ENCODE data around the gene URI1. TPM values are rescaled to one million over a fixed set of nuclear protein-coding genes. Genes with fewer than 3 reads are reported as not detected.

Gene URI1
- total RNA-seq, 2 donors from 2014 or later = 37.9 to 41.4 TPM

- H3K4me3 ChIP-seq = no peak overlapping the region
- no peaks in the 10 kb centered on the region for H3K9me3 ChIP-seq
- no peaks in the 10 kb centered on the region for H3K36me3 ChIP-seq
- H3K9ac ChIP-seq (ENCODE audit: low read depth in 2 of 2, low read length in 2 of 2) = no peak overlapping the region
- intact Hi-C loops (cut with DNase I) = no loop called here
- TF ChIP-seq, protein P1, sequence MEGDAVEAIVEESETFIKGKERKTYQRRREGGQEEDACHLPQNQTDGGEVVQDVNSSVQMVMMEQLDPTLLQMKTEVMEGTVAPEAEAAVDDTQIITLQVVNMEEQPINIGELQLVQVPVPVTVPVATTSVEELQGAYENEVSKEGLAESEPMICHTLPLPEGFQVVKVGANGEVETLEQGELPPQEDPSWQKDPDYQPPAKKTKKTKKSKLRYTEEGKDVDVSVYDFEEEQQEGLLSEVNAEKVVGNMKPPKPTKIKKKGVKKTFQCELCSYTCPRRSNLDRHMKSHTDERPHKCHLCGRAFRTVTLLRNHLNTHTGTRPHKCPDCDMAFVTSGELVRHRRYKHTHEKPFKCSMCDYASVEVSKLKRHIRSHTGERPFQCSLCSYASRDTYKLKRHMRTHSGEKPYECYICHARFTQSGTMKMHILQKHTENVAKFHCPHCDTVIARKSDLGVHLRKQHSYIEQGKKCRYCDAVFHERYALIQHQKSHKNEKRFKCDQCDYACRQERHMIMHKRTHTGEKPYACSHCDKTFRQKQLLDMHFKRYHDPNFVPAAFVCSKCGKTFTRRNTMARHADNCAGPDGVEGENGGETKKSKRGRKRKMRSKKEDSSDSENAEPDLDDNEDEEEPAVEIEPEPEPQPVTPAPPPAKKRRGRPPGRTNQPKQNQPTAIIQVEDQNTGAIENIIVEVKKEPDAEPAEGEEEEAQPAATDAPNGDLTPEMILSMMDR (IDR thresholded peaks at IDR 0.05) = no peak
- no peak for DNase-seq
- no peaks in the 10 kb centered on the region for H3K4me1 ChIP-seq
- no peaks in the 10 kb centered on the region for H3K27me3 ChIP-seq
- H3K27ac ChIP-seq = no peak overlapping the region
These were observed 66.1 kb downstream of the URI1 start for GRCh38 chr19:30008169-30008568.

DNA sequence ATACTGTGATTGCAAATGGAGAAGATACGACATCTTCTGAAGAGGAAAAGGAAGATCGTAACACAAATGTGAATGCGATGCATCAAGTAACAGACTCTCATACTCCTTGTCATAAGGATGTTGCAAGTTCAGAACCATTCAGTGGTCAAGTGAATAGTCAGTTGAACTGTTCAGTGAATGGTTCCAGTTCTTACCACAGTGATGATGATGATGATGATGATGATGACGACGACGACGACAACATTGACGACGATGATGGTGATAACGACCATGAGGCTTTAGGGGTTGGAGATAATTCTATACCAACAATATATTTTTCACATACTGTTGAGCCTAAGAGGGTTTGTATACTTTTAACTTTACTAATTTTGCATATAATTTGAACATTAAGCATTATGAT lies 67.0 kb downstream of the URI1 start:
- Histone ChIP-seq H3K4me3 (no peak overlapping the region), H3K27ac (no peak overlapping the region), H3K36me3 (no peaks in the 10 kb centered on the region), H3K4me1 (no peaks in the 10 kb centered on the region), H3K27me3 (no peaks in the 10 kb centered on the region), H3K9ac (ENCODE audit: low read depth in 2 of 2, low read length in 2 of 2) (no peak overlapping the region), H3K9me3 (no peaks in the 10 kb centered on the region)
- no peak for DNase-seq
- intact Hi-C loops (cut with DNase I) = no loop called here
- TF ChIP-seq, protein P1 (IDR thresholded peaks at IDR 0.05) = no peak

- Histone ChIP-seq H3K9ac (ENCODE audit: low read depth in 2 of 2, low read length in 2 of 2) (no peak overlapping the region), H3K27ac (no peak overlapping the region), H3K27me3 (no peaks in the 10 kb centered on the region), H3K9me3 (no peaks in the 10 kb centered on the region), H3K4me3 (no peak overlapping the region), H3K36me3 (no peaks in the 10 kb centered on the region), H3K4me1 (no peaks in the 10 kb centered on the region)
- TF ChIP-seq, protein P1 (IDR thresholded peaks at IDR 0.05) = no peak
- DNase-seq = no peak
- intact Hi-C loops (cut with DNase I) = no loop called here
These were observed 69.1 kb downstream of the URI1 start for GRCh38 chr19:30011051-30011578.

GRCh38 chr19:30014770-30015169 lies 72.7 kb downstream of the URI1 start:
- Histone ChIP-seq H3K36me3 (no peaks in the 10 kb centered on the region), H3K9ac (ENCODE audit: low read depth in 2 of 2, low read length in 2 of 2) (no peak overlapping the region), H3K27me3 (no peaks in the 10 kb centered on the region), H3K4me3 (no peak overlapping the region), H3K9me3 (no peaks in the 10 kb centered on the region), H3K4me1 (no peaks in the 10 kb centered on the region), H3K27ac (no peak overlapping the region)
- no peak for DNase-seq
- TF ChIP-seq, protein P1 (IDR thresholded peaks at IDR 0.05) = no peak
- intact Hi-C loops (cut with DNase I) = no loop called here

DNA sequence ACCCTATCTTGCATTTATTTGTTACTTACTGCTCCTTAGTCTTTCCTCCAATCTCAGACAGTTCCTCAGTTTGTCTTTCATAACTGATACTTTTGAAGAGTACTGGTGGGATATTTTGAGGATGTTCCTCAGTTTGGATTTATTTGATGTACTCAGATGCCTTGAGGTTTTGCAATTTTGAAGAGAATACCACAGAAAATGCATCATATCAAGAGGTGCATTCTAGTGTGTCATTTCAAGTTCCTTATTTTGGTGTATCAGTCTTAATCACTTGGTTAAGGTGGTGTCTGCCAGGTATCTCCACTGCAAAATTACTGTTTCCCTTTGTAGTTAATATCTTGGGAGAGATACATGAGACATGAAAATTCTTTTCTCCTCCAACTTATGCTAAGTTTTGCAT lies 75.1 kb downstream of the URI1 start:
- Histone ChIP-seq H3K27ac (no peak overlapping the region), H3K9ac (ENCODE audit: low read depth in 2 of 2, low read length in 2 of 2) (no peak overlapping the region), H3K4me3 (no peak overlapping the region), H3K36me3 (no peaks in the 10 kb centered on the region), H3K9me3 (no peaks in the 10 kb centered on the region), H3K27me3 (no peaks in the 10 kb centered on the region), H3K4me1 (no peaks in the 10 kb centered on the region)
- TF ChIP-seq, protein P1 (IDR thresholded peaks at IDR 0.05) = no peak
- DNase-seq = no peak
- intact Hi-C loops (cut with DNase I) = no loop called here

Measured in colonic mucosa (tissue), 4 donors.